ENCODE data around the gene TANK.

DNA sequence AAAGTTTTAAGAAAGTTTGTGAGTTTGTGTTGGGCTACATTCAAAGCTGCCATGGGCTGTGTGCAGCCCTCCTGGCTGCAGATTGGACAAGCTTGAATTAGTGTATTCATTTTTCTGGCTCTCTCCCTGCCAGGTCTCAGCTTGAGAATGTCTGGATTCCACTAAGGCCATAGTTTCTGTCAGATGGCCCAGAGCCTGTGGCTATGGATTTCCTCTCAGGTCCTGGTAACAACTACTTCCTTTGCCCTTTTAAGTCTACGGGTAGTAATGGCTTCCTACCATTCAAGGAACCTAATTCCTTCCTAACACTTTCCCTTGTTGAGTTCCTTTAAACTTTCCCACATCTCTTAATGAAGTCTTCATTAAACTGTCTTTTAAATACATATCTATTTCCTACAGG is 123.7 kb downstream of the TANK start:
- TF ChIP-seq, protein P1, sequence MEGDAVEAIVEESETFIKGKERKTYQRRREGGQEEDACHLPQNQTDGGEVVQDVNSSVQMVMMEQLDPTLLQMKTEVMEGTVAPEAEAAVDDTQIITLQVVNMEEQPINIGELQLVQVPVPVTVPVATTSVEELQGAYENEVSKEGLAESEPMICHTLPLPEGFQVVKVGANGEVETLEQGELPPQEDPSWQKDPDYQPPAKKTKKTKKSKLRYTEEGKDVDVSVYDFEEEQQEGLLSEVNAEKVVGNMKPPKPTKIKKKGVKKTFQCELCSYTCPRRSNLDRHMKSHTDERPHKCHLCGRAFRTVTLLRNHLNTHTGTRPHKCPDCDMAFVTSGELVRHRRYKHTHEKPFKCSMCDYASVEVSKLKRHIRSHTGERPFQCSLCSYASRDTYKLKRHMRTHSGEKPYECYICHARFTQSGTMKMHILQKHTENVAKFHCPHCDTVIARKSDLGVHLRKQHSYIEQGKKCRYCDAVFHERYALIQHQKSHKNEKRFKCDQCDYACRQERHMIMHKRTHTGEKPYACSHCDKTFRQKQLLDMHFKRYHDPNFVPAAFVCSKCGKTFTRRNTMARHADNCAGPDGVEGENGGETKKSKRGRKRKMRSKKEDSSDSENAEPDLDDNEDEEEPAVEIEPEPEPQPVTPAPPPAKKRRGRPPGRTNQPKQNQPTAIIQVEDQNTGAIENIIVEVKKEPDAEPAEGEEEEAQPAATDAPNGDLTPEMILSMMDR (IDR thresholded peaks at IDR 0.05) = no peak
- no peak for TF ChIP-seq POLR2A (IDR thresholded peaks at IDR 0.05)

Data from body of pancreas (tissue), 4 donors.